ENCODE measurements around the gene DENND2D.

GRCh38 chr1:111145963-111146768, 54.3 kb downstream of the DENND2D start:
- TF ChIP-seq POLR2A (IDR thresholded peaks at IDR 0.05) (no peak), CTCF (IDR thresholded peaks at IDR 0.05) (no peak), POLR2AphosphoS5 (IDR thresholded peaks at IDR 0.05) (no peak), EP300 (IDR thresholded peaks at IDR 0.05) (no peak)

Data from gastroesophageal sphincter (tissue), 3 donors.